ENCODE results near the gene LAMC1. TPM values are rescaled to one million over a fixed set of nuclear protein-coding genes. Genes with fewer than 3 reads are reported as not detected.

Gene LAMC1
- 162 and 168 TPM in 2 replicates for total RNA-seq (2013; cell fraction: nucleolus; rRNA removed)
- total RNA-seq (2014; rRNA removed) (32.5 and 36.4 TPM in 2 replicates), total RNA-seq (2014; rRNA removed; fragmentation: Illumina TruSeq; extraction: Trizol) (33.5 and 35.1 TPM in 2 replicates), total RNA-seq (2021) (45.2 and 51.4 TPM in 2 replicates), polyA plus RNA-seq (2011; rRNA removed) (23.1 and 27.6 TPM in 2 replicates), polyA plus RNA-seq (2014; fragmentation: Illumina TruSeq; extraction: Trizol) (33.5 and 37.1 TPM in 2 replicates), polyA plus RNA-seq (2014; fragmentation: Nextera tagmentation; extraction: Ambion mirVana) (1 to 10 TPM; 4.6 to 5.2 TPM), polyA plus RNA-seq (2014; rRNA removed) (23.6 and 24.6 TPM in 2 replicates), polyA plus RNA-seq (2016; fragmentation: Nextera tagmentation; extraction: Ambion mirVana) (10 to 100 TPM in 1 of 2 experiments, 1 to 10 TPM in 1; 6.1 to 13.0 TPM), polyA minus RNA-seq (2011; rRNA and poly(A)+ RNA removed) (30.2 and 64.6 TPM in 2 replicates), Bru-seq, nascent RNA (percentile 78 among the genes with signal in this experiment), BruChase-seq, experiment 1, labeled RNA remaining after a 6-hour chase (percentile 79 among the genes with signal in this experiment), BruChase-seq, experiment 2, labeled RNA remaining after a 2-hour chase (percentile 74 among the genes with signal in this experiment)
- 13.5 TPM for polyA plus RNA-seq (2011; ENCODE audit: low read depth)
- polyA plus RNA-seq (2011; cell fraction: cytosol; rRNA removed) = 11.8 and 17.4 TPM in 2 replicates
- polyA plus RNA-seq (2011; cell fraction: nucleus; rRNA removed) = 38.7 and 39.2 TPM in 2 replicates
- 13.5 and 19.7 TPM in 2 replicates for polyA plus RNA-seq (2012)
- 12.8 and 14.0 TPM in 2 replicates for polyA minus RNA-seq (2011; cell fraction: cytosol; rRNA and poly(A)+ RNA removed)
- polyA minus RNA-seq (2011; cell fraction: nucleus; rRNA and poly(A)+ RNA removed) = 31.3 and 44.6 TPM in 2 replicates
- long read RNA-seq, experiment 1 = 0 reads
- long read RNA-seq, experiment 2, partial matches to known transcripts = 23 of 39 reads
- long read RNA-seq, experiment 2, other reads (novel, unspliced or antisense) = 15 of 39 reads

GRCh38 chr1:183023146-183023600 lies at the start of gene LAMC1:
LAMC1 (plus strand) TSS chr1:183023420; CDS start chr1:183023717, 297 bp downstream.
- RAD21 ChIA-PET (ENCODE audit: unreplicated experiment) = no interaction called here
- intact Hi-C loops (cut with micrococcal nuclease; ENCODE audit: unreplicated experiment) = loop anchor here (10.0 kb wide), 1 partner anchor 452 kb away; the partner anchor contains the start of gene SMG7
- CTCF ChIA-PET = interaction anchor here (5.2 kb wide), 1 partner anchor 61 kb away, joined by 34 read pairs; no protein-coding TSS in a partner anchor
- SMC1A ChIA-PET (ENCODE audit: uncharacterized antibody, unreplicated experiment) = no interaction called here
- no peak for DNase-seq (ENCODE audit: low read depth, low spot score)
- Histone ChIP-seq H3K4me1 (ENCODE audit: control insufficient read depth, insufficient read depth, low read length) (peaks cover 18% of the 10 kb centered on the region), H2AFZ (ENCODE audit: control insufficient read depth, low read depth, low read length) (peak within 1 kb of the TSS; percentile 86), H3K79me2 (ENCODE audit: control insufficient read depth, insufficient read depth, low read length) (peaks cover 30% of the 10 kb centered on the region), H4K20me1 (ENCODE audit: control insufficient read depth, insufficient read depth) (no peaks in the 10 kb centered on the region), H3K4me2 (ENCODE audit: control insufficient read depth, insufficient read depth) (peak within 1 kb of the TSS; percentile 92), H3K4me3 (peak within 1 kb of the TSS; percentile 74), H3K27me3 (replicated peaks in 1 of 2; ENCODE audit: control insufficient read depth in 2 of 2, insufficient read depth in 2 of 2, low read length in 1 of 2) (no peaks in the 10 kb centered on the region), H3K9ac (ENCODE audit: control insufficient read depth, insufficient read depth, low read length) (peak within 1 kb of the TSS; percentile 80), H3K9me3 (replicated peaks; ENCODE audit: control insufficient read depth, insufficient read depth, low read length) (no peaks in the 10 kb centered on the region), H3K27ac (ENCODE audit: control insufficient read depth, insufficient read depth) (peak within 1 kb of the TSS; percentile 69), H3K36me3 (ENCODE audit: control insufficient read depth in 2 of 2, insufficient read depth in 2 of 2, low read length in 1 of 2) (no peaks in the 10 kb centered on the region)
- in situ Hi-C loops (cut with MboI) = no loop called here
- ATAC-seq = peak; percentile 43
- under 1% methylated on average over 25 of the region's 65 CpGs for WGBS (ENCODE audit: insufficient coverage, insufficient replicate concordance, low lambda C conversion rate, missing lambda C conversion rate)
- POLR2A ChIA-PET = no interaction called here
- no peak for FAIRE-seq
- no TSS peak for BruUV-seq (replicated peaks)
- no peak for TF ChIP-seq ETV6 (conservative IDR thresholded peaks at IDR 0.05 in 1 of 2, IDR thresholded peaks at IDR 0.05 in 1 of 2; ENCODE audit: borderline replicate concordance in 1 of 2, low read depth in 1 of 2)
- peak in 1 of 3 experiments; percentile 5; a peak in 1 of 6 replicates for TF ChIP-seq CTCF (IDR thresholded peaks at IDR 0.05 in 2 of 3, conservative IDR thresholded peaks at IDR 0.05 in 1 of 3; ENCODE audit: control insufficient read depth in 2 of 3, extremely low read depth in 1 of 3, insufficient read depth in 1 of 3, low read depth in 3 of 3, low read length in 3 of 3)
- TF ChIP-seq PBX3 (IDR thresholded peaks at IDR 0.05; ENCODE audit: insufficient replicate concordance, low read depth, low read length) = no peak
- TF ChIP-seq ZNF217 (IDR thresholded peaks at IDR 0.05) = no peak
- TF ChIP-seq CREB1 (IDR thresholded peaks at IDR 0.05; ENCODE audit: low read depth) = no peak
- TF ChIP-seq BCLAF1 (IDR thresholded peaks at IDR 0.05) = no peak
- TF ChIP-seq ZBTB4 (CRISPR knock-in tag; IDR thresholded peaks at IDR 0.05) = no peak
